GM21529 (cell line): ENCODE data around the gene SLC8A3.

ENCODE experiments used
- ATAC-seq: cut with Tn5 transposase; IDR thresholded peaks from one replicate; pipeline ENCODE4 v1.9.1; 2021; ENCODE audit not compliant: unreplicated experiment

SLC8A3 gene

DNA sequence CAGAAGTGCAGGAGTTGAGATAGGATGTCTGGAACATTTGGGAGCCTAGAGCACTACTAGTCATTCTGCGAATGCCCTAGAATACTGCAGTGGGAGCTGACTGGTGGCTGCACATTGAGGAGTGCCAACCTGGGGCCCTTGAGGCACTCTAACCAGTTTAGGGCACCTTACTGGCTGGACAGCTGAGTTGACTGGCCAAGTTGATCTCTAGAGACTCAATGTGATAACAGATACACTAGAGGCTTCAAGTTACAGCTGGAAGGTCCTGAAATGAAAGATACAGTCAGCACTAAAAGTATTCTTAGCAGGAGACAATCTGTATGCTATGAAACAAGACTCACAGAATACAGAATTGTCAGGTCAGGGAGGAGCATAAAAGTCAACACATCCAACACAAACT lies 8.0 kb downstream of the SLC8A3 start:
- no peak for ATAC-seq

DNA sequence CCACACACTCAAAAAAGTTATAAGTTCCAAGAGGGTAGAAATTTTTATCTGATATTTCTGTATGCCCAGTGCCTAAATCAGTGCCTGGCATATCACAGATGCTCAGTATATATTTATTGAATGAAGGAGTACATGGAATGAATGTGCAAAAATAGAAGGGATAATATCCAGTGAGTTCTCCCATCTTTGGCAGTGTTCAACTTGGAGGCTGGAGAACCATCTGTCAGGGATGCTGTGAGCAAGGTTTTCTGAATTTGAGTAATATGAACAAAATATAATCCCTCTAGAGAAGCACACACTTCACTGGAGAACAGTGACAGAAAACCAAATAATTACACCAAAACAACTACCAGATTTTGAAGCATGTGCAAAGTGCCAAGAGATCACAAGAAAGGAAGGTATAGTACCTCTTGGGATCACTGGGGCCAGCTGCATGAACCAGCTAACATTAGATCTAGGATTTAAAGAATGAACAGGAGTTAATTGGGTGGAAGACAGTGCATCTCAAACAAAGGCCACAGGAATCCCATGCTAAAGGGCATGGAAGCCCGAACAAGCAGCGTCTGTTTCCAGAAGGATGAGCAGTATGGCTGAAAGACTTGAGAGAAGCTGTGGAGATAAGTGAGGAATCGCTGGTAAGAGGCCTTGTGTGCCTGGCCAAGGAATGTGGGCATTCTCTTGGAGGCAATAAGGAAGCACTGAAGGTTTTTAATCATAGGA lies 11.5 kb downstream of the SLC8A3 start:
- ATAC-seq: no peak

DNA sequence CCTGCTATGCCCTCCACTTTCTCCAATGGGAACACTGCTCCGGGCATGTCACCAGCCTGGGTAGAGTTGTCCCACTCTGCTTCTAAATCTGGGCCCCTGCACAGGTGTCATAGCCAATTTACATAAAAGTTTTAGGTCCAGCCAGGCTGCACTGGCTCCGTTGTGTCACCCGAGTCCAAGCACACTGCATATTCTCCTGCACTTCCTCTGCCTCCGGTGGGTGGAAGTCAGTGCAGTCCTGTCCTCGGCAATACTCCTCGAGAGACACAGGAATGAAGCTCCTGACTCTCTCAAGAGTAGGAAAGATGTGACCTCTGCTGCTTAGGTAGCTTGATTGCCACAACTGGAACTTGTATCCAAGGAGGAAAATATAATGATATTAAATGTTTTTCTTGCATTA lies 15.2 kb downstream of the SLC8A3 start:
- ATAC-seq: no peak

DNA sequence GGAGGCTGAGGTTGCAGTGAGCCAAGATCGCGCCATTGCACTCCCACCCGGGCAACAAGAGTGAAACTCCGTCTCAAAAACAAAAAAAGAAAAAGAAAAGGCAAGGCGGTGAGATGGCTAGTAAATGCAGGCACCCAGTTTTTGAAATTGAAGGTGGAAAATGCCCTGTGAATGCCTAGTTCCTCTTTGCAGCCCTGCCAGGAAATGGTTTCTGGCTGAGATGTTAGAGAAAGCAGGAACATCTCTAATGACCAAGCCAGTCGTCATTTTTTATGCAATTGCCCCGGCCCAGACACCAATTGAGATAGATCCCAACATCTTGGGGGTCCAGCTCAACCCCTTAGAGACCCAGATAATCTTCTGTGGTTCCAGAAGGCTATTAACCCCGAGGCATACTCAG lies 17.0 kb downstream of the SLC8A3 start:
- ATAC-seq: no peak

DNA sequence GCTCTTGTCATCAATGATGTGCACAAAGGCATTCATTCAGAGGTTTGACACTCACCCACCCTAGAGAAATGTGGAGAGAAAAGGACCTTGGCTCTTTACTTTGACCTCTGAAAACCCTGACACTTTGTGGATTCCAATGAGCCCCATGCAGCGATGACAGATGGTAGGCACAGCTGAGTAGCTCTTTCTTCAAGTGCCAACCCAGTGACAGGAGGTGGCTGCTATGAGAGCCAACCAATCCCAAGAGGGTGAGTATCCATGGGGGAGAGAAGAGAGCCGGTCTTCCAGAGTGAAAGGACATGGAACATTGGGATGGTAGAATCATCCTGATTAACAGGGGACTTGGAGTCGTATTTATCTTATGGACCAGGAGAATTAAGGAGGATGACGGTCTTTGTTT lies 17.8 kb downstream of the SLC8A3 start:
- ATAC-seq: no peak

DNA sequence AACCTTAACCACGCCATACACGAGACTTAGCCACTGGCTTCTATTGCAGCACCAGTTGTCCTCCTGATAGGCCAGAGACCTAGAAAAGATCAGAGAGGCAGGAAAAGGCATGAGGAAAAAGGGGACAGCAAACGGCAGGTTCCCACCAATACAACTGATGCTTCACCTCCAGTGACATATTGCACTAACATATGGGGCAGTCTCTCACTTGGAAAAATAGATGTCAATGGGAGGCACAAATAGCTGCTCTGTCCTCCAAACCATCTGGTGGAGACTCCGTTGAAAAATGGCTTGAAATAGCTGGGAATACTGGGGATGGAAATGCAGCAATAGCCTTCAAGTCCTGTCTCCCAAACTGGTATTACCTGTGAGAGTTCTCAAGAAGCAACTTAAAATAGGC lies 20.3 kb downstream of the SLC8A3 start:
- no peak for ATAC-seq

DNA sequence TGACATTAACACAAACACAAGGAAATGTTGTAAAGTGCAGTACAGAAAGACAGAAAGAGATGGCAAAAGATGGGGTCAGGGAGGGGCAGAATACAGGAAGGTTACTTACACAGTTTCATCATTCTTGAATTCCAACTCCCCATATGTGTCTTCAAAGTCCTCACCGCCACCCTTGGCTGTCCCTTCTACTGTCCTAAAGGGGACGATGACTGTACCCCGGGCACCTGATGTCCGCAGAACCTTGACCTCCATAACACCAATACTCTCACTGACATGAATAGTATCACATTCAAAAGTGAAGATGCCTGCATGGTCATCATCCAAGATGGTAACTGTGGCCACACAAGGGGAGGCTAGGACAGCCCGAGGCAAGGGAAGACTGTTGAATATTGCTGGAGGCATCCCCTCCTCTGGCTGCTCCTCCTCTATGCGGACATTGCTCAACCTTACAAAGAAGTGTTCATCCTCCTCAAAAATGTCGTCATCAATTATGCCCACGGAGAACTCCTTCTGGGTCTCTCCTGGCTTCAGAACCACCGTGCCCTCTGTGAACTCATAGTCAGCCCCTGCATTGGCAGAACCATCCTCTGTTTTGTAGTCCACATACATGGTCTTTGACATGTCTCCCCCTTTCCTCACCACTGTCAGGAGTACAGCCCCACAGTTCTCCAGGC lies 22.1 kb downstream of the SLC8A3 start:
- no peak for ATAC-seq

DNA sequence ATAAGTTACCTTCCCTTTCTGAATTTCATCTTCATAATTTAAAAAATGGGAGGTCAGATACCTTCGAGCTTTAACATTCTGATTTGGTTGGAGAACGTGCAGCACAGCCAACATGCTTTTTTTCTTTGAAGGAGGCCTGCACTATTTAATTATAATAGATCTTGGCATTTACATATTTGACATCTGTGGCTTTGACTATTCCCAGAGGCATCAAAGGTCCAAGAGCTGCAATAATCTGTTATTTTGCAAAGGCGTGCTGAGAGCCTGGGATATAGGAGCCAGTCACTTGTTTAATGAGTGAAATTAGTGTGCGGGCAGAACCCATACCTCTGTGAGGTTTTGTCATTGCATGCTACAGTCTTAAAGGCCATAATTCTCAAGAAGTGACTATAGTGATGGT lies 26.4 kb downstream of the SLC8A3 start:
- no peak for ATAC-seq

DNA sequence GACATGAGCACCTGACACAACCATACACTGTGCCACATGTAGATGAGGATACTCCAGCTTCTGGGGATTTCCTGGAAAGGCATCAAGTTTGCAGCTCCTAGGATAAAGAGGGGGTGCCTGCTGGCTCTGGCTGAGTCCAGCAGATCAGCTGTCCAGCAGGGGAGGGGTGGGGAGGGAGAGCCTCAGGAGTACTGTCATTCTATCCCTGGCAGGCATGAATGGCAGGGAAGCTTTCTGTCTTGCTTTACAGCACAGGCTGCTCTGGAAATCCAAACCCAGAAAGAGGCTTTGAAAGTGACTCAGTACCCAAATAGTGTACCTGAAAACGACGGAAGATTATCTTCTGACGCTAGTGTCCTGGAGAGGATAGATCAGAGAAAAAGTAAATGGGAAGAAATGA lies 32.2 kb downstream of the SLC8A3 start:
- ATAC-seq: no peak

DNA sequence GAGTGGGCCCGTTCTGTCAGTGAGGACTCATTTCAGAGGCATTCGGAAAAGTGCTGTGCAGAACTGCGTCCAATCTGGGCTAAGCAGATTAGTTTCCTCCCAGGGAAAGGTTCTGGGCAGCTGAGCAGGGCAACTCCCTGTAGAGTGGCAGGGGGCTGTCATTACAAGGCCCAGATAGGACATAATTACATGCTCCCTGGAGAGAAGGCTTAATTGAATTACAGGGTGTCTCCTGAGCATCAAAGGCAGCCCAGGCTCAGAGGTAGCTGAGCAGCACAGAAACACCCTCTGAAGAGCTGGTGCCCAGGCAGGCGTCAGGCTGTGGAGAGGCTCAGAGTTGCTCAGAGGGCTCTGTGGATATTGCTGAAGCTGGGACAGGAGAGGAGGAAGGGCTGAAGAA lies 36.0 kb downstream of the SLC8A3 start:
- ATAC-seq: no peak

DNA sequence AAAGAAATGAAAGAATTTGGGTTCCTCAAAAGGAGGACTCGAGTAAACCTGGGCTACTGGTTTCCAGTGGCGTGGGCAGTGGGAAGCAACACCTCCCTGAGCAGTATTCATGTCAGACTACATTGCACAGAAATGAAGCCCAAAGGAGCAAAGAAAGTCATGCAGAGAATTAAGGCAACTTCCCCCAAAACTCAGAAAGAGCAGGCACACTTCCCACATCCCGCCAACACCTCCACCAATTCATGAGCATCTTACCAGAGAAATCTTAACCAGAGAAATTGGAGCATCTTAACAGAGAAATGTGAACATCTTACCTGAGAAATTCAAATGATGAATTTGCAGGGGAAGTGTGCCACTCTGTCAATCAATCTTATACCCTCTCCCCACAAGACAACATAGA lies 36.7 kb downstream of the SLC8A3 start:
- ATAC-seq: no peak

DNA sequence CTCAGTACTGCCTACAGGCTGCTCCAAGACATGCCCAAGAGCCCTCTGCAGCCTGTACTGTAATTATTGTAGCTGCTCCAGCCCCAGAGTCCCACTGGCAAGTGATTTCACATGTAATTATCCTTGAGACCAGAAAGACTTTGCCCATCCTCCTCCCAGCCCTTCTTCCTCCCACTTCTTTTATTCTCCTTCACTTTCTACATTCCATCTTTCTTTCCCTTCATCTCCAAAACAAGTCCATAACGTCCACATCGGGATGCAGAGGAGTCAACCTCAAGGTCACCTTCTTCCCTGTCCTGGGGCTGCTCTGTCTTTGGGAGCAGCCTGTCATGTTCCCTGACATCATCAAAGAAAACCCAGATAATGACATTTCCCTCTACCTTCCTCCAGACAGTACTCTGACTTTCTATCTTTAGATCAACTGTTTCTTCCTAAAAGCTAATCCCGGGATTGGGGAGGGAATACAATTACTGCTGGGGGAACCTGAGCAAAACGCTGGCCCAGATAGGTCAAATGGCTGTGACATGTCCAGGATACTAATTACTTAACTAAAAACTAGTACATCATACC lies 39.1 kb downstream of the SLC8A3 start:
- no peak for ATAC-seq

DNA sequence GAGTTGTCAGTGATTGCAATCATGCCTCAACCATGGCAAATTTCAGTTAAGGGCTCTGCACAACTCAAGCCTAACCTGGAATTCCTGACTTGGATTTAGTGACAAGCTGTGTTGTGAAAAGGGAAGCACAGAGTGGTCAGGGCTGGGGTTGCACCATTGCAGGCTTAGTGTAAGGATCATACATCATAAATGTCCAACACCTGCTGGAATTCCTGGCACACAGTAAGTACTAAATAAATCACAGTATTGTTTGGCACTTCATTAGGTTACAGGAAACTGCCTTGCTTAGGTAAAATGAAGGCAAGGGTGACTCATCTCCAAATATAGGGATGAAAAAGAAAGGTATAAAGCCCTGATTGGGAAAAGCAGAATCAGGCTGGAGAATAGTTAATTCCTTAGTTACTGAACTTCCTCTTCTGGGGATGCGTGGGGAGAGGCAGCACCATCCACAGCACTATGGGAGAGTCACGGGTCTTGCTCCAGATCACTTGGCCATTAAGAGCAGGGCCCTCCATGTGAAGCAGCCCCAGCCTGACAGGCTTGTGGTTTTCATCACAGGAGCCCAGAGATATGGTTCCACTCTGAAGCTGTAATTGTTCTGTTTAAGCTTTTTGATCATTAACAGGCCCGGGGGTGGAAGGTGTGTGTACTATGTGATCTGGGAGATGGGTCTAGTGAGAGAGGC lies 39.7 kb downstream of the SLC8A3 start:
- no peak for ATAC-seq

DNA sequence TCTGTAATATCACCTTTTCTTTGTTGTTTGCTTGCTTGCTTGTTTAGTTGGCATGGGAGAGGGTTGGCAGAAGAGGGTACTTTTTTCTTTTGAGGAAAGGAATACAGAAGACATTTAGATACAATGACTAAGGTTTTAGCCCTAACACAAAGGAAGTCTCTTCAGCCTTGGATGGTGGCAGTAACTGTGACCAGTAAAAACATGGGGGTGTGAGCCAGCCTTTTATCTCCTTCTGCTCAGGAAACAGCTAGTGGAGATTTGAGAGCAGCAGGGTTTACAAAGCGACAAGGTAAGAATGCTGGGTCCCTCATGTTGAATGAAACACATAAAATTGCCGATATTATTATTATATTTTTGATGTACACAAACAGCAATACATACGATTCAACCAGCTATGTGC lies 40.4 kb downstream of the SLC8A3 start:
- ATAC-seq: no peak

DNA sequence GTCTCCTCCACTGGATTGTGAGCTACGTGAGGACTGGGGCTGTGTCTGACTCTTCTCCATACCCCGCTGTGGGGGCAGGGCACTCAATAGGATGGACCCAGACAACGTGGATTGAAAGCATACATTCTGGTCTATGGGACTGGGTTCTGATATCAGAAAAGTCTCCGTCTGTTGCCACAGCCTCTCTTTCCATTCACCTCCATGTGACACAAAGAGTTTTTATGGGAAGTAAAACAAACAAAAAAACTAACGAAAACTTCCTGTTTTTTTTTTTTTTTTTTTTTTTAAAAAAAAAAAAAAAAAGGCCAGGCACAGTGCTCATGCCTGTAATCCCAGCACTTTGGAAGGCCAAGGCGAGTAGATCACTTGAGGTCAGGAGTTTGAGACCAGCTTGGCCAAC lies 44.7 kb downstream of the SLC8A3 start:
- ATAC-seq: no peak

DNA sequence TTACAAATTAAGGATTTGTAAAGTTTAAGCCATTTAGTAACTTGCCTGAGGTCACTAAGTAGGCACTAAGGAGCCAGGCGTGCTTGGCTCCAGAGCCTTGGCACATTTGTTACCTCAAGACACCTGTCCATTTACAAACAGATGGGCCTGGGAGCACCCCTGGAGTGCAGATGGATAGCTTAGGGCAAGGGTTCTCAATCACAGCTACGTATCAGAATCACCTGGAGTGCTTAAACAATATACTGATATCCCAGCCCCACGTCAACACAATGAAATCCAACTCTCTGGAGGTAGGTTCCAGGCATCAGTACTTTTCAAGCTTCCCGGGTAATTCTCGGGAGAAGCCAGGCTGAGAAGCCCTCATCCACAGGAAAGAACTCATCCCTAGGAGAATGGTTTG lies 45.4 kb downstream of the SLC8A3 start:
- no peak for ATAC-seq

DNA sequence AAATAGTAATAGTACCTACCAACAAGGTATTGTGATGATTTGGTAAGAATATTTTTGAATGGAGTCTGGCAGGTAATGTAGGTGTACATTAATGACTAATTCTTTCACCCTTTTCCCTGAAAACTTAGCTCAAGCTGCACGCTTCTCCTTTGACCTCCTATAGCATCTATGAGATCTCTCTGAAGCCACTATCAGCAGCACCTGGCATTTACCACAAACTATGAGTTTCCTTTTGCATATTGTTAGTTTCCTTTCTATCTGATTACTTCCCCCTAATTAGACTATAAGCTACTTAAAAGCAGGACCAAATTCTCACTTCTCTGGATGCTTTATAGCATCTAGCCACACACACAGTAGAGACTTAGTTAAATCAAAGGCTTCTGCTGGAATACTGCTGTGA lies 48.1 kb downstream of the SLC8A3 start:
- ATAC-seq: no peak

DNA sequence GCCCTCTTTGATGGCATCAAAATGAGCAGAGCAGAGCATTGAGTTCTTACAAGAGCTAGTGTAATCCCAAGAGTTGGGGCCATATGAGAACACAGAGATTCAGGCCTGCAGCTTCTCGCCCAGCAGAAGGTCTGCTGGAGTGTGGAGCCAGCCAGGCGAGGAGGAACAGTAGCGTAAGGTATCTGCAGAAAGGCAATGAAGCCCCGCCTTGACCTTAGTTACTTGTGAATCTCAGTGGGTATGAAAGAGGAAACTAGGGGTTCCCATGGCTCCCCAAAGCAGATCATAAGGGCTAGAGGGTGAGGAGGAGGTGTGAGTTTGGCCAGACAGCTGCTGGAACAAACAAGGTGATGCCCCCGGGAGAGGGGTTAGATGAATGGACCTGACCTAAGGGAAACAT lies 49.4 kb downstream of the SLC8A3 start:
- ATAC-seq: peak; percentile 76

DNA sequence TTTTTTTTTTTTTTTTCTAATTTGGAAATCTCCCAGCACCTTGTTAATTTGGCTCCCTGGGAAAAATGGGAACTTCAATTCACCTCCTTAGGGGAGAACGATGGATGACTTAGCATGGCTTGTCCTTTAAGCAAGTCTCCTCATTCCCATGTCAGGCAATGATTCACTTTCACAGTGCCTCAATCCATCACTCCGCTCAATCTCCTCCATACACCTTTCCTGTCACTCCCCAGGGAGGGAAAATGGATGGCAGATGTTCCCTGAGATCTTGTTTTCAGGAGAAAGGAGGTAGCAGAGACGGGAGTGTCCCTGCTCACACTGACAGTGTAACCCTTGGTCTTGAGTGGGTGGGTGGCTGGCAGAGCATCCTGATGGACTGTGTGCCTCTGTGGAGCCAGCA lies 51.0 kb downstream of the SLC8A3 start:
- no peak for ATAC-seq

DNA sequence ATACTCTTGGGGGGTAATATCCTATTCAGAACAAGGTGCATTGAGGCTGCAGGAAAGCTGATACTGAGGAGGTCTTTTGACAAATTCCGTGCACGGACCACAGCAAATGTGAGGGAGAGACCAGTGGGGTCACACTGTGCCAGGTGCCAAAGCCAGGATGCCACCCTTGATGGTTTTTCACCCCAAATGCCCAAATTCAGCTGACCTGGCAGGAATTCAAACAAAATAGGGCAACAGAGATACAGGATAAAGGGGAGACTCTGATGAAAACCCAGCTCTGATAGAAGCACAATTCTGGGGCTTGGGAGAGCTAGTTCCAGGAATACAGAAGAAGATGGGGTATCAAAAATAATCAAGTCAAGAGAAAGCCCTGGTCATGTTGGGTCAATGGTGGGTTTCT lies 55.3 kb downstream of the SLC8A3 start:
- no peak for ATAC-seq

DNA sequence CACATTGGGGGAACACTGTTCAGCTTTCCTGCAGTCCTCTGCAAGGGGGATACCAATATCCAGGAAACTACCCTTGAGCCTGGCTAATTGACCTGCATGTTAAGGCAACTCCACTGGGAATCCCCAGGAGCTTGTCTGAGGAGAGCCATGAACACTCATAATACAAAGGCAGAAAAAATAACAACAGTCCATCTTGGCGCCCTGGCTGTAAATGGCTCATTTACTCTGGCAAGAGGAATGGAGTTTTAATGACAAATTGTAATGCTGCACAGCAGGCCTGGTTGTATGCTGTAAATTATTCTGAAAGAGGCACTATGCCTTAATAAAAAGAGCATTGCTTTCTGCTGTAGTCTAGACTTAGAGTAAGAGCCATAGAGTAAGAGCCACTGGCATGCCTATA lies 58.3 kb downstream of the SLC8A3 start:
- ATAC-seq: no peak

DNA sequence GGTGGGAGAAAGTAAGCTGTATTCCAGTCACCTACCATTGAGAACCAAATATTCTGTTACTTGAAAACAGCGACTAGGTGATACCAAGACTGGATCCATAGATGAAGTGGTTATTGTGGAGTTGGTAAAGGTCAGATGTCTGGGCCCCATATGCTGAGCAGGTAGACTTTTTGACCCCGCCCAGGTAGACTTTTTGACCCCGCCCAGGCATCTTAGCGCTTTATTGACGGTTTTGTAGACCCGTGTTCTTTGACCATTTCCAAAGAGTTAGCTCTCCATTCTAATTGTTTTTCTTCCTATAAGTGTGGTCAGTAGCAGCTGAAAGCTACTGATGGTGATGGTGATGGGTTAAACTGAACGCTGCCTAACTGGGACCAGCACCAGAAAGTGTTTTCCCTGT lies 61.6 kb downstream of the SLC8A3 start:
- no peak for ATAC-seq
